ENCODE results near the gene RPS29.
"Not testable (repeated sequence)": the region's sequence is repeated elsewhere in the genome, so short reads cannot be mapped to it uniquely, and the experiment has no call there.

Gene RPS29

DNA sequence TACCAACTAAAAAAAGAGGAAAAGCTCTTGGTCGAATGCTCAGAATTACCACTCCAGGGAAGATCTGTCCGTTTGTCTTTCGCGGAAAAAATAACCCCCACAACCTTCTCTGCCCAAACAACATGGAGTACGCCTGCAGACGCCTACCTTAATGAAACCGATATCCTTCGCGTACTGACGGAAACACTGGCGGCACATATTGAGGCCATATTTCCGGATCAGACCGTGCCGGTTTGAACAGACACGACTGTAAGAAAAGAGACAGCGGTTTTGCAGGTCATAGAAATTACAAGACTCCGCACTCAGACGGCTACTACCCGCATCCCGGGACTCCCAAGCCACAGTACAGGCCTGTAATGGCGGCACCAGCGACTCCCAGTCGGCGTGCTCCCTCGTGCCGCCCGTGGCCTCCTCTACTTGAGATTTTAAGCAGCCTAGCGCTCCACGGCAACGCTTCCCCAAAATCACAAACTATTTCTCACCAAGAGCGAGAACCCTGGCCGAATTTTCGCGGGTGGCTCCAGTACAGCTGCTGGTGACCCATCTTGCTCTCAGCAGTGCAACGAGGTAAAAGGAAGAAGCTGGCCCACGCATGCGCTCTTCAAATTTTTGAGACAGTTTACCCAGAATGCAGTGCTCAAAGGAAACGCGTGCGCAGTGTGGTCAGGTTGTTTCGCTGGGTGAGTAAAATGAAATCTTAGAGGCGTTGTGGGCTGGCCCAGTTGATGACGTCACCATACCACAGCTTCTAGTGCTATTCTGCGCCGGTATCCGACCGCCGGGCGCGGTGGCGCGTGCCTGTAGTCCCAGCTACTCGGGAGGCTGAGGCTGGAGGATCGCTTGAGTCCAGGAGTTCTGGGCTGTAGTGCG lies at the start of gene RPS29:
RPS29 (minus strand) TSS at position 578 of the 870 bp plus-strand sequence; CDS start at position 544, 34 bp downstream.
- DNase-seq, result peak; percentile 100

GRCh38 chr14:49634547-49635334 lies 48.6 kb upstream of the RPS29 start, which contains the start of gene DNAAF2:
DNAAF2 (minus strand) TSS chr14:49635244; CDS start chr14:49635149, 95 bp downstream.
- DNase-seq, result peak; percentile 85

DNA sequence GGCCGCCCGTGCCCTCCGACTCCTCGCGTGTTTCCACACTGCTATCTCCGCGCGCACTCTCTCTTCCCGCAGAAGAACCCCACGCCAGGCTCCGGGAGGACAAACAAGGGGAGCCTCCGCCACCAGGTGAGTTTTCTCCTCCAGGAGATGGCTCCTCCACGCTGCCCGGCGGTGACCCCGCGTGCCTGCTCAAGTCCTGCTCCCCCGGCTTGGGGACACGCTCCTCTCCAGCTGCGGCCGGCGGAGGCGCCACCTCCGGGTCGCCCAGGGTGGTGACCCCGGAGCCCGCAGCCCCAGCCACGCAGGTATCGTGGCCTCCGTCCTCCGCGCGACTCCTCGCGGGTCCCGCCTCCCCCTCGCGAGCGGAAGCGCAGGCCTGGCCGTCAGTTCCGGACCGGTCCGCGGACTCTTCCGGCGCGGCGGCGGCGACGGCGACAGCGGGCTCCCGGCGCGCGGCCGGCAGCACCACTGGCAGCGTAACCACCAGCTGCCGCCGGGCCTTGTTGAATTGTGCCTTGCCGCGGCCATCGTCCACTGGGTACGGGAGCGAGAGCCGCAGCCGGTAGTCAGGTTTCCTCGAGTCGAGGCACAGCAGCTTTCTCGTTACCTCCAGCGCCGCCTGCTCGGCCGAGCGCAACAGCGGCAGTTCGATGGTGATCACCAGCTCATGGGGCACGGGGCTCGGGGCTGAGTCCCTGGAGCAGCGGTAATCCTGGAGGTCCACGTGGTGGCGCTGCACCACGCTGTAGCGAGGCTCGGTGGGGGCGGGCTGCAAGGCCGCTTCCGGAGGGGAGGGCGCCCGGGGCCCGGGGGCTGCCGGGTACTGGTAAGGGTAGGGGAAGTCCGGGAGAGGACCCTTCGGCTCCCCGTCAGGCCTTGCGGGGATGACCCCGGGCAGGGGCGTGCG lies 47.7 kb upstream of the RPS29 start:
- peak; percentile 97 for DNase-seq

- no peak for DNase-seq
Observed at GRCh38 chr14:49623941-49624839, 38.0 kb upstream of the RPS29 start.

GRCh38 chr14:49623387-49623786 lies 37.2 kb upstream of the RPS29 start:
- no peak for DNase-seq

GRCh38 chr14:49622022-49622607 lies 35.9 kb upstream of the RPS29 start:
- no peak for DNase-seq

- DNase-seq, result peak; percentile 76
Observed at GRCh38 chr14:49621114-49621881, 35.1 kb upstream of the RPS29 start.

GRCh38 chr14:49620182-49621113 lies 34.3 kb upstream of the RPS29 start, which contains the start of the genes MGAT2 and RPL36AL:
MGAT2 (plus strand) TSS chr14:49620799; CDS start chr14:49621269, 470 bp downstream.
RPL36AL (minus strand) TSS chr14:49620626; CDS start chr14:49619104, 1,522 bp downstream.
- DNase-seq, result peak; percentile 99

- DNase-seq, result no peak
Observed at GRCh38 chr14:49619730-49620129, 33.5 kb upstream of the RPS29 start.

DNA sequence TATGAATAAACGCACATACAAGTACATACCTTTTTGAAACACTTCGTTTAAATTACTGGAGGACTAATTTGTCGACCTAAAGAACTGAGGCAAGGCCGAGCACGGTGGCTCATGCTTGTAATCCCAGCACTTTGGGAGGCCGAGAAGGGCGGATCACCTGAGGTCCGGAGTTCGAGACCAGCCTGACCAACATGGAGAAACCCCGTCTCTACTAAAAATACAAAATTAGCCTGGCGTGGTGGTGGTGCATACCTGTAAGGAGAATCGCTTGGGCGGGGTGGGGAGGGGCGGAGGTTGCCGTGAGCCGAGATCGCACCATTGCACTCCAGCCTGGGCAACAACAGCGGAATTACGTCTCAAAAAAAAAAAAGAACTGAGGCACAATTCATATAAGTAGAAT lies 33.1 kb upstream of the RPS29 start:
- DNase-seq, result not testable (repeated sequence)

GRCh38 chr14:49617852-49618519 lies 31.8 kb upstream of the RPS29 start:
- DNase-seq, result no peak

DNA sequence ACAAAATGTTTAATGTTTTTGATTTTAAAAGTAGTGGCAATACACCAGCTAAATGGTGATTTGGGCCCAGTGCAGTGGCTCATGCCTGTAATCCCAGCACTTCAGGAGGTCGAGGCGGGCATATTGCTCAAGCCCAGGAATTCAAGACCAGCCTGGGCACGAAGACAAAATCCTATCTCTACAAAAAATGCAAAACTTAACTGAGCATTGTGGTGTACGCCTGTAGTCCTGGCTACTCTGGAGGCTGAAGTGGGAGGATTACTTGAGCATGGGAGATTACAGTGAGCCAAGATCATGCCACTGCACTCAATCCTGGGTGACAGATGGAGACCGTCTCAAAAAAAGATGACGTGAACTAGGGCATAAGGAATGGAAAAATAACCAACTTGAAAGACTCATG lies 29.6 kb upstream of the RPS29 start:
- DNase-seq, result peak; percentile 67

DNA sequence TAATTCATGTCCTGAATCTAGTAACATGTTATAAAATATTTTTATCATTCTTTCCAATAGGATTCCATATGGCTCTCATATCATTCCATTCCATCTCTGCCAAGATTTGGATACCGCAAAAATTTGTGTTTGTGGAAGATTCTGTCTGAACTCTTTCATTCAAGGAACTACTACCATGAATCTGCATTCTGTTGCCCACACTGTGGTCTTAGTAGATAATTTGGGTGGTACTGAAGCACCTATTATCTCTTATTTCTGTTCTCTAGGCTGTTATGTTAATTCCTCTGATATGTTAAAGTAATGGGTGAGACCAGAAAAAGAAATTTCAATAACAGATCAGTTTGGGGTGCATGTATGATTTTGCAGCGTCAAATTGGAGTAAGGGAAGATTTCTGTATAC lies 28.0 kb upstream of the RPS29 start:
- peak; percentile 81 for DNase-seq

DNA sequence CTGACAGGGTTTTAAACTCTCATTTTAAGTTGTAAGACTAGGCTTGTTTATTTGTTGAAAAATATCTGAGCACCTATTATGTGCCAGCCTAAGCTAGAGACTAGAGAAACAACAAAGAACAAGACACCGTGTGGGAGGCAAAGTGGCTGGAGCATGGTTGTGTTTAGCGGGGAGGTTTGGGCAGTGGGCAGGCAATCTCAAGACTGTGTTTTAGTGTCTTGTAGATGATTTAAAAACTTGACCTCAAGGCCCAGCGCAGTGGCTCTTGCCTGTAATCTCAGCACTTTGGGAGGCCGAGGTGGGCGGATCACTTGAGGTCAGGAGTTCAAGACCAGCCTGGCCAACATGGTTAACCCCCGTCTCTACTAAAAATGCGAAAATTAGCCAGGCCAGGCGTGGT lies 26.5 kb upstream of the RPS29 start:
- no peak for DNase-seq

- DNase-seq, result no peak
Observed at GRCh38 chr14:49612251-49612650, 26.1 kb upstream of the RPS29 start.

- no peak for DNase-seq
Observed at GRCh38 chr14:49607583-49607982, 21.4 kb upstream of the RPS29 start.

- peak; percentile 86 for DNase-seq
Observed at GRCh38 chr14:49598485-49599300, 12.5 kb upstream of the RPS29 start, which contains the start of gene LRR1. LRR1 (plus strand) TSS chr14:49598940; CDS start chr14:49599021, 81 bp downstream.

DNA sequence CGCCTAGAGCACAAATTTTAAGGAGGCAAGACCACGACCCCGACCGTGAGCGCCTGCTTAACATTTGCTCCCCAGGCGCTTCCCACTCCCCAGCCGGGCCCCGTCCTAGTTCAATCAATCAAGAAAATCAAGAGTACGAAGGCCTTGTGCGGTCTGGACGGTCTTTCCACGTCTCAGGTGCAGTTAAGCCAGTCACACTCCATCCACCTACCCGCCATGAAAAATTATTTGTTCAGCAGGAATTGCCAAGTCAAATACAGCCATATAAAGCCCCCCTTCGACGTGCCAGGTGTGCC lies 12.0 kb upstream of the RPS29 start:
- DNase-seq, result no peak

Measured in hematopoietic multipotent progenitor cell treated with erythropoietin and hydrocortisone succinate and interleukin-3 and kit ligand, for 6 days (in vitro differentiated cells).